ENCODE data around the gene WDR38.
"Not testable (repeated sequence)": the region's sequence is repeated elsewhere in the genome, so short reads cannot be mapped to it uniquely, and the experiment has no call there.

WDR38 gene

DNA sequence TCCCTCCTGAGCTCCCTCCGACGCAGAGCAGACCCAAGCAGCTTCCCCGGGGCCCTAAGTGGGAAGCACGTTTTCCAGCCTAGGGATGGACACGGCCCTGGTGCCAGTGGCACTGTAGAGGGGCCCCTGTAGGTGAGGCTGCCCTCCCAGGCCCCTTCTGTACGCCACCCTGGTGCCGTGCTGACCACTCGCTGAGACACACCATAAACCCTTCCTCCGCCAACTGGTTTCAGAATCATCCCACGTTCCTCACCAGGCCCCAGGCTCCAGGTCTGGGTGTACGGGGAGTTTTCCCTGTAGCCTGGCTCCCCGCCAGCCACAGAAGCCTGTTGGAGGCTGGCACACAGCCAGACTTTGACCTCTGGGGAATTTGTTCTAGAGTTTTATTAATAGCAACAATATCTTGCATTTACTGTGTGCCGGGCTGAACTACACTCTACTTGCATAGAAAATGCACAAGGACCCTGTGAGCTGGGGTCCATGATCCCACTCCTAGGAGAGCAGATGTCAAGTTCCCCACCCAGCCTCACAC, 18.2 kb upstream of the WDR38 start:
- DNase-seq, result peak; percentile 65

DNA sequence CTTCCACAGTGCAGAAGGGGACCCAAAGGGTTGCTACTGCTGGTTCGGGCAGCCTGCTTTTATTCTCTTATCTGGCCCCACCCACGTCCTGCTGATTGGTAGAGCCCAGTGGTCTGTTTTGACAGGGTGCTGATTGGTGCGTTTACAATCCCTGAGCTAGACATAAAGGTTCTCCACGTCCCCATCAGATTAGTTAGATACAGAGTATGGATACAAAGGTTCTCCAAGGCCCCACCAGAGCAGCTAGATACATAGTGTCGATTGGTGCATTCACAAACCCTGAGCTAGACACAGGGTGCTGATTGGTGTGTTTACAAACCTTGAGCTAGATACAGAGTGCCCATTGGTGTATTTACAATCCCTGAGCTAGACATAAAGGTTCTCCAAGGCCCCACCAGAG, 15.1 kb upstream of the WDR38 start:
- DNase-seq, result not testable (repeated sequence)

DNA sequence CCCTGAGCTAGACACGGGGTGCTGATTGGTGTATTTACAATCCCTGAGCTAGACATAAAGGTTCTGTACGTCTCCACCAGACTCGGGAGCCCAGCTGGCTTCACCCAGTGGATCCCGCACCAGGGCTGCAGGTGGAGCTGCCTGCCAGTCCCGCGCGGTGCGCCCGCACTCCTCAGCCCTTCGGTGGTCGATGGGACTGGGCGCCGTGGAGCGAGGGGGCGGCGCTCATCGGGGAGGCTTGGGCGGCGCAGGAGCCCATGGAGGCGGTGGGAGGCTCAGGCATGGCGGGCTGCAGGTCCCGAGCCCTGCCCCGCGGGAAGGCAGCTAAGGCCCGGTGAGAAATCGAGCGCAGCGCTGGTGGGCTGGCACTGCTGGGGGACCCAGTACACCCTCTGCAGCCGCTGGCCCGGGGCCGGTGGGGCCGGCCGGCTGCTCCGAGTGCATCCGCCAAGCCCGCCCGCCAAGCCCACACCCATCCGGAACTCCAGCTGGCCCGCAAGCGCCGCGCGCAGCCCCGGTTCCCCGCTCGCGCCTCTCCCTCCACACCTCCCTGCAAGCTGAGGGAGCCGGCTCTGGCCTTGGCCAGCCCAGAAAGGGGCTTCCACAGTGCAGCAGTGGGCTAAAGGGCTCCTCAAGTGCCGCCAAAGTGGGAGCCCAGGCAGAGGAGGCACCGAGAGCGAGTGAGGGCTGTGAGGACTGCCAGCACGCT, 14.5 kb upstream of the WDR38 start:
- DNase-seq, result not testable (repeated sequence)

GRCh38 chr9:124839612-124840299, 13.5 kb upstream of the WDR38 start:
- DNase-seq, result peak; percentile 39

- DNase-seq, result peak; percentile 41
Observed at GRCh38 chr9:124840300-124840833, 12.9 kb upstream of the WDR38 start.

DNA sequence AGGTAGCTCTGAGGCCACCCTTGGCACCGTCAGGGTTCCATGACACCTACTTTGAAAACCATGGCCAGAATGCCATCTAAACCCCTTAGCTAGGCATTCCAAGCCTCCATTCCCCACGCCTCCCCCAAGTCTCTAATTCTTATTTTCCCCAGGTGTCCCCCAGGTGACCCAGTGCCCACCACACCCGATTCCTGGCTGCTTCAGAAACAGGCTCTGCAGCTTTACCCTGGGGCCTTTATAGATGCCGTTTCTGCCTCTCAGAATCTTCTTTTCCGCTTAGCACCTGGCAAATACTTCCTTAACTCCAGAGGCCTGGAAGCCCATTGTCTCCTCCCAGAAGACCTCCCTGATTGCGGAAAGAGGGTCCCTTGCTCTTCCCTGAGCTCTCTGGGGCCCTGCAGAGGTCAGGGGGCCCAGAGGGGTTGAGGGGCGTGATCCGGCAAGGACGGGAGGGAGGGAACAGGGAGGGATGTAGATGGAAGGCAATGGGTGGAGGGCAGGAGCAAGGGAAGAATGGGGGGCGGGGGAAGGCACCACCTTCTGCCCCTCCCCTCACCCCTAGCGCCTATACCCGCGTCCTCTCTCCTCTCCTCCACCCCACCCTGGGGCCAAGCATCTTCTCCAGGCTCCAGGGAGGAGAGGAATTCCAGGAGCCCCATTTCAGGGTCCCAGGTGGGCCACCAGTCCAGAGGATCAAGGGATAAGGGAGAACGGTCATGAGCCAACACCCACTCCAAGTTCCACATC, 12.0 kb upstream of the WDR38 start:
- DNase-seq, result no peak

DNA sequence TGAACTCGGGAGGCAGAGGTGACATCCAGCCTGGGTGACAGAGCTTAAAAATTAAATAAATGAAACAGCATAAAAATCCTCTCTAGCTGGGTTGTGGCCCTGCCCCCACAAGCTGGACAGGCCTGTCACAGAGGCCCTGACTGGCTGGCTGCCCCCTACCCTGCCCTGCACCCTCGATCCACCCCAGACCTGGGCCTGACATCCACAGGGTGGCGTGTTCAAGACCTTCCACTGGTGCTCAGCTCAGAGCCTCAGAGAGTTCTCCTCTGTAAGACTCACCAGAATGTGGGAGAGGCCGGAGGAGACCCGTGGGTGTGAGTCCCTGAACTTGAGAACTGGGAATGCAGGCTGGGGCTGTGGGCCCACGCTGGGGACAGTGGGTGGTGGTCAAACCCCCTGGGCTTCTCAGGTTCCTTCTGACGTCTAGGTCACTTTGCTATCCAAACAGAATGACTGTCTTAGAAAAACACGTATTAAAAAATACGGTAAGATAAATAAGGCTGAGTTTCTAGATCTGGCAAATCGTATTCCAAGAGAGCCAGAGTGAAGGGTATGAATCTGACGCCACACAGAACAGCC, 9.7 kb upstream of the WDR38 start:
- DNase-seq, result no peak

DNA sequence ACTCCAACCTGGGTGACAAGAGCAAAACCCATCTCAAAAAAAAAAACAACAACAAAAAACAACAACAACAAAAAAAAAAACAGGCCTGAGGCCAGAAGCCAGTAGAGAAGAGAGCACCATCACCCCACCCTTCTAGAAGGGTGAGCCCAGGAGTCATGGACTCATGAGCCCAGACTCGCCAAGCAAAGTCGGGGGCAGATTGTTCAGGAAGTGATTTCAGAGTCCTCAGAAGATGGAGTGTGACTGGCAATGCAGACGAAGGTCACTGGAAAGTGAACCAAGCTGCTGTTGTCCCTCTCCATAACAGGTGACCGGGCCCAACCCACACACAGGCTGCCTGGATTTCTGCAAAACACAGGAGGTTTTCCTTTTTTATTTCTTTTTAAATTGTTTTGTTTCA, 9.0 kb upstream of the WDR38 start:
- DNase-seq, result no peak

GRCh38 chr9:124846467-124846866, 6.8 kb upstream of the WDR38 start:
- not testable (repeated sequence) for DNase-seq

GRCh38 chr9:124846969-124847368, 6.3 kb upstream of the WDR38 start:
- DNase-seq, result no peak

GRCh38 chr9:124849801-124850200, 3.5 kb upstream of the WDR38 start:
- DNase-seq, result no peak

- no peak for DNase-seq
Observed at GRCh38 chr9:124852121-124852828, 985 bp upstream of the WDR38 start.

- DNase-seq, result peak; percentile 53
Observed at GRCh38 chr9:124853605-124854143, 414 bp downstream of the WDR38 start.

DNA sequence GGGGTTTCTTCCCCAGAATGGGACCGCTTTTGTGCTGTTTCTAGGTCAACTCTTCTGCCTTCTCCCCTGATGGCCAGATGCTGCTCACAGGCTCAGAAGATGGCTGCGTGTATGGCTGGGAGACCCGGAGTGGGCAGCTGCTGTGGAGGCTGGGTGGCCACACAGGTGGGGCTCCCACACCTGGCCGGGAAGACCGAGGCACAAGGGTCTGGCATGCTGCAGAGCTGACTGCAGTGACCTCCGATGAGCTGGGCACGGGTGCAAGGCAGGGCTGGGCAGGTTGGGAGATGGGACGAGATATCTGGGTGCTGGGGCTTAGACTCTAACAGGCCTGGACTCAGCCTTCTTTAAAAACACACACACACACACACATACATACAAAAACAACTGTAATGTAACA, 901 bp downstream of the WDR38 start:
- DNase-seq, result no peak

DNA sequence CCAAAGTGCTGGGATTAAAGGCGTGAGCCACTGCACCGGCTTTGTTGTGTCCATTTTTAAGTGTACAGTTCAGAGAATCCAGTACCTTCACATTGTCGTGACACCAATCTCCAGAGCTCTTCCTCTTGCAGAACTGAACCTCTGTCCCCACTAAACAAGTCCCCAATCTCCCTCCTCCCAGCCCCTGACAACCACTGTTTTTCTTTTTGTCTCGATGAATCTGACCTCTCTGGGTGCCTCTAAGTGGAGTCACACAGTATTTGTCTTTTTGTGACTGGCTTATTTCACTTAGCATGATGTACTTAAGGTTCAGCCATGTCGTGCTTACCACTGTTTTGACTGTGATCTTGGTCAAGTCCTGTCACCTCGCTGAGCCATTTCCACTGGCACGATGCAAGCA, 1.6 kb downstream of the WDR38 start:
- peak; percentile 28 for DNase-seq

DNA sequence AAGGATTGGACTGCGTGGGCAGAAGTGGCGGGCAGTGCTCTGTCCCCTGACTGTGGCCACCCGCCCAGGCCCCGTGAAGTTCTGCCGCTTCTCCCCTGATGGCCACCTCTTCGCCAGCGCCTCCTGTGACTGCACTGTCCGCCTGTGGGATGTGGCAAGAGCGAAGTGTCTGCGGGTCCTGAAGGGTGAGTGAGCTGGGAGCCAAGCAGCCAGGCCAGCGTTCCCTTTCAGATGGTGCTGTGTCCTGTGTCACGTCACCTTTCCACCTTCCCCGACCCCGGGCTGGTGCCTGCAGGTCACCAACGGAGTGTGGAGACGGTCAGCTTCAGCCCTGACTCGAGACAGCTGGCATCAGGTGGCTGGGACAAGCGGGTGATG, 2.3 kb downstream of the WDR38 start:
- no peak for DNase-seq

DNA sequence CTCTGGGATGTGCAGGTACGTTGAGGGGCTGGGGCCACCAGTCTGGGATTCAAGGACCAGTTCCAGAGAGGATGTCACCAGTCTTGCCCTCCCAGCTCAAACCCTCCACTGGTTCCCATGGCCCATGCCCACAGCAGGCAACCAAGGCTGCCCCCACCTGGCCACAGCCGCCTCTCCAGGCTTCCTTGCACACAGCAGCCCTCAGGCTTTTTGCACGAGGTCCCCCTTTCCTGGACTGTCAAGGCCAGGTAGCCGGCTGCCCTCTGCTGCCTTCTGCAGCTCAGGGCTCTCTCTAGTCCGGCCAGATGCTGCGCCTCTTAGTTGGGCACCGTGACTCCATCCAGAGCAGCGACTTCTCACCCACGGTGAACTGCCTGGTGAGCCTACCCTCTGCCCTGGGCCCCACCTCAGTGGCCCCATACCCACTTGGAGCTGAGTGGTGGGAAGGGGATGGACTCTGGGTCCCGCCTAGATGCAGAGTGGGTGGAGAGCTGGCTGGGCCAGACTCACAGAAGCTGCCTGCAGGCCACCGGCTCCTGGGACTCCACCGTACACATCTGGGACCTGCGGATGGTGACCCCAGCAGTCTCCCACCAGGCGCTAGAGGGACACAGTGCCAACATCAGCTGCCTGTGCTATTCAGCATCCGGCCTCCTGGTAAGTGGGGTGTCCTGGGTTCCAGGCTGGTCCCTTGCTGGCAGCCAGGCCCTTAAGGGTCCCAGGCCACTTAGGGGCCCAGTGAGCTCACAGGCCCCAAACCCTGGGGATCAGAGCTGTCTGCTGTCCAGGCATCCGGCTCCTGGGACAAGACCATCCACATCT, 2.9 kb downstream of the WDR38 start:
- DNase-seq, result peak; percentile 85

DNA sequence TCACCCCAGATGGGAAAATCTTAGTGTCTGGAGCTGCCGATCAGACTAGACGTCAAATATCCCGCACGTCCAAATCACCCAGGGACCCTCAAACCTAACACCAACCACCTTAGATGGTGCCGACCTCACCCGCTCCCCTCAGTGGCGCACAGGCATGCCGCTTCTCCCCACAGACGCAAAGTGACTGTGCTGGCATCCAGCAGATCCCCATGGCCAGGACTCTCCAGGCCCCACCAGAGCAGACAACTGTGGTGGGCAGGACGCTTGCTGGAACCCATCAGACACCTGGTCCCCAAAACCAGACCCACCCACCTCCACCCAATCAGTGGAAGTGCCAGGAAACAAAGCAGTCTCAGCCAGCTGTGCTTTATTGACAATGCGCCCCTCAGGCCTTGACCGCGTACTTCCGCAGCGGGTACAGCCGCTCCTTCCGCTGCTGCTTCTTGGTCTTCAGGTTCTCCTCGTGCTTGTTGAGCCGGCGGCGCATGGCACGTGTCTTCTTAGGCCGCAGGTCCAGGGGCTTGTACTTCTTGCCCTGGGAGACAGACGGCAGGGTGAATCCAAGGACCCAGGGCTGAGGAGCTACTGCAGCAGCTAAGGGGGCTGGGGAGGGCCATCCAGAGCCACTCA, 4.4 kb downstream of the WDR38 start:
- DNase-seq, result peak; percentile 65

DNA sequence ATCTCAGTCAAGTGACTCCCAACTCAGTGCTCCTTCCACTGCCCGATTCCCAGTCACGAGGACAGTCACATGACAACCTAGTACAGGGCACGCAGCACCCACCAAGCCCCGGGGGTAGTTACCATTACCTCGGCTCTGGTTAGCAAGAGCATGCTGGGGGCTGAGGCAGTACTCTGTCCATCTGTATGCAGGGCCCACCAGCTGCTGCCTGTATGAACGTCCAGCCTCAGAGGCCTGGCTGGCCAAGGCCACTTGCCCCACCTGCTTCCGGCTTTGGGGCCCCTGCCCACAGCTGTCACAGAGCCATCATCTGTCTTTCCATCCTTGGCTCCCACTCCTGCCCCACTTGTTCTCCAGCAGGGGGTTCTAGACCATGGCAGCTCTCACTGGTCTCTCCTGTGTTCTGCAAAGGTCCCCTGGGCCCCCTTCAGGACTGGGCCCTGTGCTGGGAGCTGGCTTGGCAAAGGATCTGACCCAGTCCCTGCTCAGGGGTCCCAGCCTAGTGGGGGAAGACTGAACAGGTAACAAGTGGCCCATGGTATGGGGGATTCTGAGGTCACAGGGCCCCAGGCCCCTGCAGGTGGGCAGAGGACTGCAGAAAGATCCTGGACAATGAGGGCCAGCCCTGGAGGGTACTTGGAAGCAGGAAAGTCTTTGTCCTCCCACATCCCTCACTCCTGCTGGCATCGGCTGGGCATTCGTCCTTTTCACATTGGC, 5.2 kb downstream of the WDR38 start:
- peak; percentile 25 for DNase-seq

All from DMS53 (cell line).